H9 (cell line): Measurements from ENCODE around the gene SZT2. TPM values are rescaled to one million over a fixed set of nuclear protein-coding genes. Genes with fewer than 3 reads are reported as not detected.
A peak's percentile ranks its signal among the peaks of the same experiment; 100 is the strongest.

Source experiments
- DNase-seq: peaks from one replicate; pipeline ENCODE4 v3.0.0-alpha.2; 2017
- H2AFZ ChIP-seq: one replicate; pipeline ENCODE4 v1.6.1; 2013; ENCODE audit warnings: mild to moderate bottlenecking, low read length, control low read depth, moderate library complexity
- H2AK5ac ChIP-seq: 2 replicates; pipeline ENCODE4 v1.6.1; 2013; ENCODE audit warnings: low read length, control low read depth, mixed read lengths; ENCODE audit not compliant: insufficient read length
- H2BK120ac ChIP-seq: one replicate; pipeline ENCODE4 v1.6.1; 2013; ENCODE audit warnings: low read depth, mild to moderate bottlenecking, low read length, control low read depth, inconsistent platforms; ENCODE audit not compliant: poor library complexity, severe bottlenecking
- H2BK12ac ChIP-seq: 2 replicates; pipeline ENCODE4 v1.6.1; 2013; ENCODE audit warnings: low read length, control low read depth, mixed read lengths, low read depth; ENCODE audit not compliant: insufficient read length
- H2BK15ac ChIP-seq: 2 replicates; pipeline ENCODE4 v1.6.1; 2013; ENCODE audit warnings: low read depth, low read length, control low read depth
- H2BK20ac ChIP-seq: one replicate; pipeline ENCODE4 v1.6.1; 2013; ENCODE audit warnings: low read depth, mild to moderate bottlenecking, low read length, control low read depth, inconsistent platforms; ENCODE audit not compliant: poor library complexity, severe bottlenecking
- H2BK5ac ChIP-seq: 2 replicates; pipeline ENCODE4 v1.6.1; 2013; ENCODE audit warnings: low read length, control low read depth, mixed read lengths; ENCODE audit not compliant: insufficient read length
- H3K14ac ChIP-seq: 2 replicates; pipeline ENCODE4 v1.6.1; 2013; ENCODE audit warnings: low read length, control low read depth; ENCODE audit not compliant: insufficient read depth
- H3K18ac ChIP-seq: 2 replicates; pipeline ENCODE4 v1.6.1; 2013; ENCODE audit warnings: low read depth, mild to moderate bottlenecking, mixed read lengths, low read length, control low read depth; ENCODE audit not compliant: insufficient read length
- H3K23ac ChIP-seq: 2 replicates; pipeline ENCODE4 v1.6.1; 2013; ENCODE audit warnings: low read length, control low read depth, mixed read lengths, low read depth; ENCODE audit not compliant: insufficient read length
- H3K23me2 ChIP-seq: 2 replicates; pipeline ENCODE4 v1.6.1; 2013; ENCODE audit warnings: low read depth, mild to moderate bottlenecking, mixed read lengths, low read length, control low read depth; ENCODE audit not compliant: insufficient read length, poor library complexity, severe bottlenecking
- H3K27ac ChIP-seq: 2 replicates; pipeline ENCODE4 v1.5.1; 2013; ENCODE audit warnings: low read length, control low read depth, mixed read lengths, low read depth; ENCODE audit not compliant: insufficient read length
- H3K27me3 ChIP-seq: 2 replicates; pipeline ENCODE4 v1.6.1; 2013; ENCODE audit warnings: low read length, control low read depth, inconsistent platforms; ENCODE audit not compliant: insufficient read depth
- H3K4ac ChIP-seq: 2 replicates; pipeline ENCODE4 v1.6.1; 2013; ENCODE audit warnings: low read depth, mild to moderate bottlenecking, control low read depth, inconsistent platforms, low read length, moderate library complexity
- H3K4me1 ChIP-seq: 2 replicates; pipeline ENCODE4 v1.6.1; 2013; ENCODE audit warnings: low read length, control low read depth, inconsistent platforms; ENCODE audit not compliant: insufficient read depth
- H3K4me2 ChIP-seq: 2 replicates; pipeline ENCODE4 v1.6.1; 2013; ENCODE audit warnings: low read length, control low read depth, mixed read lengths; ENCODE audit not compliant: insufficient read length, insufficient read depth
- H3K56ac ChIP-seq: 2 replicates; pipeline ENCODE4 v1.6.1; 2013; ENCODE audit warnings: low read depth, mild to moderate bottlenecking, mixed read lengths, low read length, control low read depth; ENCODE audit not compliant: insufficient read length
- H3K79me1 ChIP-seq: 2 replicates; pipeline ENCODE4 v1.6.1; 2013; ENCODE audit warnings: low read depth, mild to moderate bottlenecking, moderate library complexity, low read length, control low read depth, inconsistent platforms; ENCODE audit not compliant: insufficient read depth, poor library complexity, severe bottlenecking
- H3K79me2 ChIP-seq: 2 replicates; pipeline ENCODE4 v1.6.1; 2013; ENCODE audit warnings: low read length, control low read depth, inconsistent platforms; ENCODE audit not compliant: insufficient read depth
- H3K9ac ChIP-seq: 2 replicates; pipeline ENCODE4 v1.6.1; 2013; ENCODE audit warnings: low read length, control low read depth, mixed read lengths; ENCODE audit not compliant: insufficient read length; ENCODE audit errors: extremely low read depth
- H3K9me3 ChIP-seq: one replicate; pipeline ENCODE4 v1.6.1; 2013; ENCODE audit warnings: low read depth, low read length, inconsistent platforms; ENCODE audit not compliant: control insufficient read depth
- H3T11ph ChIP-seq: one replicate; pipeline ENCODE4 v1.6.1; 2013; ENCODE audit warnings: mild to moderate bottlenecking, low read length, control low read depth, inconsistent platforms
- H4K20me1 ChIP-seq: one replicate; pipeline ENCODE4 v1.6.1; 2013; ENCODE audit not compliant: control insufficient read depth, insufficient read length, insufficient read depth
- H4K5ac ChIP-seq: 2 replicates; pipeline ENCODE4 v1.6.1; 2013; ENCODE audit warnings: low read depth, mild to moderate bottlenecking, mixed read lengths, low read length, control low read depth; ENCODE audit not compliant: insufficient read length
- H4K8ac ChIP-seq: replicated peaks from 2 replicates; pipeline ENCODE4 v1.6.1; 2013; ENCODE audit warnings: low read length, control low read depth, mixed read lengths, low read depth; ENCODE audit not compliant: insufficient read length
- H4K91ac ChIP-seq: 2 replicates; pipeline ENCODE4 v1.6.1; 2013; ENCODE audit warnings: low read depth, mild to moderate bottlenecking, moderate library complexity, mixed read lengths, low read length, control low read depth; ENCODE audit not compliant: insufficient read length
- H3K27ac Mint-ChIP-seq, 3 experiments: 2 replicates in 2 of 3; 3 replicates in 1 of 3; pipeline ENCODE4 v1.8.0; 2020 to 2021; ENCODE audit warnings: mixed read lengths in 3 of 3, mild to moderate bottlenecking in 1 of 3, moderate library complexity in 1 of 3
- H3K27me3 Mint-ChIP-seq: 2 replicates; pipeline ENCODE4 v1.8.0; 2021; ENCODE audit warnings: low read depth, mild to moderate bottlenecking, moderate library complexity, mixed read lengths
- H3K36me3 Mint-ChIP-seq, 3 experiments: 2 replicates in 2 of 3; 3 replicates in 1 of 3; pipeline ENCODE4 v1.8.0; 2020 to 2021; ENCODE audit warnings: low read depth in 3 of 3, mixed read lengths in 3 of 3; ENCODE audit not compliant: insufficient read depth in 1 of 3
- H3K4me1 Mint-ChIP-seq, 2 experiments: 2 replicates each; pipeline ENCODE4 v1.8.0; 2020; ENCODE audit warnings: mixed read lengths in 2 of 2
- H3K4me3 Mint-ChIP-seq, 2 experiments: 2 replicates in 1 of 2; 3 replicates in 1 of 2; pipeline ENCODE4 v1.8.0; 2020 to 2021; ENCODE audit warnings: mild to moderate bottlenecking in 2 of 2, mixed read lengths in 2 of 2, moderate library complexity in 1 of 2
- H3K9me3 Mint-ChIP-seq, 2 experiments: 2 replicates in 1 of 2; 3 replicates in 1 of 2; pipeline ENCODE4 v1.8.0; 2020; ENCODE audit warnings: mild to moderate bottlenecking in 2 of 2, mixed read lengths in 2 of 2, moderate library complexity in 1 of 2
- CTCF ChIP-seq: fragments of 200-600 bp; sonication (generic); conservative IDR thresholded peaks from 3 replicates; pipeline ENCODE4 v1.8.0; 2021; ENCODE audit warnings: antibody characterized with exemption, mild to moderate bottlenecking
- WGBS: extraction: QIAGEN DNeasy Blood & Tissue Kit; methylation state at CpG from one replicate; pipeline ENCODE4 v1.1.7; 2013; ENCODE audit warnings: missing lambda C conversion rate, low lambda C conversion rate, mixed read lengths; ENCODE audit not compliant: insufficient read length; ENCODE audit errors: extremely low coverage; 5-methylcytosine and 5-hydroxymethylcytosine counted together
- total RNA-seq: library from RNA; stranded (reverse); gene quantifications from 2 replicates; pipeline ENCODE4 v1.2.1, GENCODE V29; 2021

The SZT2 gene
- total RNA-seq, 1 experiment from 2014 or later: 16.8 TPM

- Histone ChIP-seq H3K9me3 (no peaks in the 10 kb centered on the region), H4K91ac (no peak overlapping the region), H3K27me3 (no peaks in the 10 kb centered on the region), H3K4me1 (no peaks in the 10 kb centered on the region), H4K8ac (no peak overlapping the region), H2AFZ (no peak overlapping the region), H3K18ac (no peak overlapping the region), H2BK20ac (no peak overlapping the region), H3T11ph (no peak overlapping the region), H3K4me2 (no peak overlapping the region), H3K79me1 (no peaks in the 10 kb centered on the region), H2AK5ac (no peak overlapping the region), H3K9ac (no peak overlapping the region), H2BK15ac (no peak overlapping the region), H2BK120ac (no peak overlapping the region), H4K5ac (no peak overlapping the region), H3K14ac (no peak overlapping the region), H4K20me1 (no peaks in the 10 kb centered on the region), H3K4ac (no peak overlapping the region), H2BK5ac (no peak overlapping the region), H2BK12ac (no peak overlapping the region), H3K23ac (no peak overlapping the region), H3K23me2 (no peaks in the 10 kb centered on the region), H3K79me2 (no peaks in the 10 kb centered on the region), H3K56ac (no peak overlapping the region), H3K27ac (no peak overlapping the region)
- peaks cover 26 to 70% (median 59%) of the 10 kb centered on the region in 3 experiments; a peak in 6 of 7 replicates for H3K36me3 Mint-ChIP-seq
- WGBS: no CpG with 5 or more reads among the region's 10 CpGs
- no peak overlapping the region for H3K27ac Mint-ChIP-seq
- DNase-seq: peak; percentile 14
- H3K4me3 Mint-ChIP-seq: no peak overlapping the region; a peak in 1 of 5 replicates
- H3K9me3 Mint-ChIP-seq: no peaks in the 10 kb centered on the region
- H3K27me3 Mint-ChIP-seq: no peaks in the 10 kb centered on the region
- peaks cover 0 to 4% of the 10 kb centered on the region in 2 experiments; a peak in 2 of 4 replicates for H3K4me1 Mint-ChIP-seq
- no peak for TF ChIP-seq CTCF
These were observed 56.1 kb downstream of the SZT2 start for GRCh38 chr1:43445606-43446387.
